NCI-H2107 (cell line): ENCODE measurements around the gene NHEJ1.

Source experiments
- DNase-seq: peaks from one replicate; lab custom pipeline; 2025; lab: John Stamatoyannopoulos, UW

The NHEJ1 gene

DNA sequence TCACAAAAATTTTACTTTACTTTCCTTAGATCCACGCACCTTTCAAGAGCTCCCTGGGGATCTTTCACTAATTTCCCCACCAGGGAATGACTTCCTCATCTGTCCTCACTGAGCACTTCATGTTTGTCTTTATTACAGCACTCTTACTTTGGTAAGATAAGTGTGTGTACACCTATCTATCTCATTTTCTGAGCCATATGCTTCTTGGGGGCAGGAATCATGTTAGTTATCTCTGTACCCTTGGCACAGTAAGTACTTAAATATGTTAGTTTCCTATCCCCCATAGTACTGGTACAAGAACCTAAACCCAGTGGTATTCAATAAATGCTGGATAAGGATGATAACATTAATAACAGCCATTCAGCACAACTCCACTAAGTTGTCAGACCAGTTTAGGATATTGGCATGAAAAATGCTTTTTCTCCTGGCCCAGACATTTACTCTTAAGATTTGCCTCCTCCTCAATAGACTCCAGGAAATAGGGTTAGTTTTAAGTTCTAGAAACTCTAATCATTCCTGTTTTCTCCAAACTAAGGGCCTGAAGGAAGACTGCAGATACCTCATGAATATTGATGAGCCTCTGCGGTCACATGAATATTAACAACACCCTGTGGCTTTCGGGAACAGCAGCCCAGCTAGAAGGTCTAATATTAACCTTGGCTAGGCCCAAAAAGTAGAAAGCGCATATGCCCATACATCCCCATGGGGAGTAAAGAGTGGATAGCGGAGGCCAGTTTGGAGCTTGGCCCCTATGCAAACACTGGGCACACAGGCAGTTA, 38.2 kb downstream of the NHEJ1 start:
- no peak for DNase-seq

DNA sequence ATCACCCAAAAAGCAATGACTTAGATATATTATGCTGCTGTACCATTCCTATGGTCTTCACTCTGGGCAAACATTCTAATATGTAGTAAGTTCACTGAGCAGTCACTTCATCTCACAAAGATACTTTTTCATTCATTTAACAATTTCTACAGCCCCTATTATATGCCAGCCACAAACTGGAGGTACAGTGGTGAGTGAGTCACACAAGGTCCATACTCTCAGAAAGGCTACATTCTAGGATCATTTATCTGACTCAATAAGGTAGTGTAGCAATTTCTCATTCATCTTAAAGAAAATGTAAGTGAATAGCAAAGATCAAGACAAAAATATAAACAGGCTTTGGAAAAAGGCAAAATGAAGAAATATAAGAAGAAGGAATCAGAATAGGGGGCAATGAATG, 40.5 kb downstream of the NHEJ1 start:
- DNase-seq = no peak

DNA sequence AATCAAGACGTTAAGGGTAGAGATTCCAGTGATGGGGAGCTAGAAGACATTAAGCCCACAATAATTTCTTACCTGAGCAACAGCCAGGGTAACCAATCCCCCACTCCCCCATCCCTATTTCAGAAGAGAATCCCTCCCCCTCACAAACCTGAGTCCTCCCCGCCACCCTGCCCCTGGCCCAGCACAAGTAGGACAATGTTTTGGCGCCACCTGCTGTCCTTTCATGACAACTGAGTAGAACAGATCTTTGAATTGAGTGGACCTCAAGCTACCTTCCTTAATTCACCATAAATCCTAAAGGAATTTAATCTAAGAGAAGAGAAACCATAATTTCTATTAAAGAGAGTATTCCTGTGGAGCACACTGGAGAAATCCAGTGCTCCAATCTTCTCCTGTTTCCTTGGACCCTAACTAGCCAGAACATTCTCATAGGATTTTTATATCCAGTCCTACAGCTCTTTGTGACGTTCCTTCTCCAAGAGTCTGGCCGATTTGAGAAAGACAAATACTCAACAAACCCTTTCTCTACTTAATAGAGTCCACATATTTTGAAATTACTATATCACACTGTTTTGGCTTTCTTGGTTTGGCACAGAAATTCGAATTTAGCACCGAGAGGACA, 41.1 kb downstream of the NHEJ1 start:
- DNase-seq = no peak

DNA sequence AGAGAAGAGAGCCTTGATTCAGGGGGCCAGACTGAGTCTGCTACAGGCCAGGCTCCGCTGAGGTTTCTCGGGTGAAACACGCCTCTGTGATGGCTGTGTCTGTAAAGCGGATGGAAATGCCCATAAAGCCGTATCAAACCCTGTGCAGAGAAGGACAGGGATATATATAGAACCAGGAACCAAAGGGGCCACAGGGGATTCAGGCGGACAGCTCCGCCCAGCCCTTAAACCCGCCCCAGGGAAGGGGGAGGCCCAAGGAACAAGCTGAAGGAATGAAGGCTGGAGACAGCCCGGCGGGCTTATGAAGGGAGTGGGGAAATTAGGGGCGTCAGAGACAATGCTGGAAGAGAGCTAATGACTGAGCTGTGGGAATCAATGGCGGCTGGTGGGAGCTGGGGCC, 42.1 kb downstream of the NHEJ1 start:
- DNase-seq = no peak

DNA sequence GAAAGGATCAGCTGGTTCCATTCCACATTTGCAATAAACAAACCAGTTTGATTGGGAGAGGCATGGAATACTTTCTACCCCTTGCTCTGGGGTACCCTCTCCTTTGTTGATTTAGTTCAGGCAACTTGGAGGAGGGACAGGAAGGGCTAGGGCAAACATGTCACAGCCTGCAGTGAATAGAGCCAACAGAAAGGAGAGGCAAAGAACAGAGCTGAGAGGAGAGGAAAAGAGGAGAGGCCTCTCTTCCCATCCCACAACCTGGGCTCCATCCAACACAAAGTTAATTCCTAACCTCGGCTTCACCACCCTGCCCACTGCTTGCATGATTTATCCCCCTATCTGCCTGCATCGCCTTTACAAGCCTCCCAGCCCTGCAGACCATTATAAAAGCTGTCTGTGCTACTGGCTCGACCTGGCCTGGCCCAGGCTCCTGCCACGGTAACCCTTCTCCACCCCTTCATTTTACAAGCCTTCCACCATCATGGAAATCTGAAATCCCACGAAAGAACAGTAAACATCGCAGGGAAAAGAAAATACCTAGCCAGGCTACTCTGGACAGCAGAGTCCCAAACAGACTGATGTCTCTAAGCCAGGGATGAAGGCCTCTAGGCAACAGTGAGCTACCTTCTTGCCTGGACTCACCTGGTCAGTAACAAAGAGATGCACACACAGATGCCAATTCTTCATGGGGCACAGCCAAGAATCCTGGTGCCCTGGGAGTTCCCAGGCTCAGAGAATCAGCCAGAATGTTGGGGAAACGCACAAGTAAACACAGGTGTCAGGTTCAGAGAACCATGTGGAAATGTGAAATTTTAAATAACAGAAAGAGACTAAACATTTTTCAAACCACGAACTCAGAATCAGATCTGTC, 43.6 kb downstream of the NHEJ1 start:
- no peak for DNase-seq

DNA sequence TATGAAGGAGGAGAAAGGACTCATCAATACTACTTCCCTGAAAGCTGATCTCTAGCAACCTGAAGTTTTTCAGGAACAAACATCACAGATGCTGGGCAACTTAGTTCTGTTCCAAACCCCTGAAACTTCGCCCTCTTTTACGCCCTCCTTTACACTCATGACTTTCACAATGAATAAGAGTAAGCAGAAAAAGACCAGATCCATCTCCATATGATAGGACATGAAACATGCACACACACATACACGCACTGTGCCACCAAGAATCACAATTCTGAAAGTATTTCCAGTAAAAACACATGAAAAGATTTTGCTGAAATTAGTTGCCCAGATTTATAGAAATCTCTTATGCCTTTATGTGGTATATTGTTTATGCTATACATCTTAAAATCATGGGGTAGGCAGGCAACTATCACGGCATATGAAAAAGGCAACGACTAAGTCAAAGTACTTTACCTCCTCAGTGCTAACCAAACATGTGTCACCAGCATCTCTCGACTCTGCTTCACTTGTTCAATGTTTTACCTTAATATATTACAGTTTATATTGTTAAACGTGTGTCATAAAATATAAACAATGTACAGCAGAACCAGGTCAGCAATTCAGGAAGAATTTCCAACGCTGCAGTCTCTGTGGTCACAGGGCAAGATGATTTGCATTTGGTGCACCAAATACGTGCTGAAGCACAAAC, 47.8 kb downstream of the NHEJ1 start:
- no peak for DNase-seq

DNA sequence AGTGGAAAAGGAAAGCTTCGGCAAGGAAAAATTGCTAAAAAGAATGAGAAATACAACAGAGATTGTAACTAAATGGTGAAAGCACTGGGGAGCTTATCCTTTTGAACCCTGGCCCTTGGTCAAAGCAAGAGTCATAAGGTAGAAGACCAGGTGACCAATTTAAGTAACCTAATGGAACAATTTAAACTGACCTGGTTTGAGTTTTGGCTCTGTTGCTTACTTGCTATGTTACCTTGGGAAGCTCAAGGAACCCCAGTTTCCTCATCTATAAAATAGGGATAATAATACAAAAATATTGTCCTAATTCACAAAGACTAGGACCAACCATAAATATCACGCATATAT, 48.6 kb downstream of the NHEJ1 start:
- DNase-seq = no peak

DNA sequence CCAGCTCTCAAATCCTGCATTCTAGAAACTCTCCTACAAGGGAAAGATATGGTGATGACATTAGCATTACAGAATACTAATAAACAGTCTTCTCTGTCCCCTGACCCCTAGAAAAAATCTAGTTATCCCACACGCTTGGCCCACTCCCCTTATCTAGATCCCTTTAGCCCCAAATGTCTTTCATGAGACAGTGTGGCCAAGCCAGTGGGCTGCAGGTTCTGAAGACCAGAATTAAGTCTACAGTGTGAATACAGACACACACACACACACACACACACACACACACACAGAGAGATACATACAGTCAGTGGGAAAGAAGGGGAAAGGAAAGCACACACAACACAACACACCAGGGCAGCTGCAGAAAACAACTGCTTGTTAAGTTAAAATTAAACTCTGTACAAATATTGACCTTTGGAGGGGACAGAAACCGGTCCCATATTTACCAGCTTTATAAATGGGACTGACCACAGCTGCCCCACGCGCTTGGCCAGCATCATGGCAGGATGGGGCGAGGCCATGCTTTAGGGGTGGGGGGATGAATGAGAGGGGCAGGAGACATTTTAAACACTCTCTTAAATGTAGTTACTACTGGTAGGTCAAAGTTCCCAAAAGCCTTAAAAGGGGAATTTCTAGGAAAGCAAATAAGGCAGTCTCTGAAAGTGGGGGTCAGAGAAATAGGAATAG, 49.1 kb downstream of the NHEJ1 start:
- DNase-seq = no peak

DNA sequence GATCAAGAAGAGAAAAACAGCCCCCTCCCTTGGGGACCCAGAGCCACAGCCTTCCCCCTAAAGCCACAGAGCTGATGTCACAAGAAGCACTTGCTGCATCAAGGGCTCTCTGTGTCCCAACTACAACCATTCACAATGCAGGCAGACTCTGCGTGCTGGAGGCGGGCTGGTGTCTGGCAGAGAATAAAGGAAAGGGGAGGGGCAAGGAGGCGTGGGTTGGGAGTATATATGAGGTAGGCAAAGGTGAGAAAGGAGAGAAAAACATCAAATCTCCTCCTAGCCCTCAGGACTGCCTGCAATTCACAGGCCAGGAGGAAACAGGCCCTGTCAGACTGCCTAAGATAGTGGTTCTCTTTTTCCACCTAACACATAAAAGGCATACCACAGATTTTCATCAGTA, 51.1 kb downstream of the NHEJ1 start:
- DNase-seq = no peak

DNA sequence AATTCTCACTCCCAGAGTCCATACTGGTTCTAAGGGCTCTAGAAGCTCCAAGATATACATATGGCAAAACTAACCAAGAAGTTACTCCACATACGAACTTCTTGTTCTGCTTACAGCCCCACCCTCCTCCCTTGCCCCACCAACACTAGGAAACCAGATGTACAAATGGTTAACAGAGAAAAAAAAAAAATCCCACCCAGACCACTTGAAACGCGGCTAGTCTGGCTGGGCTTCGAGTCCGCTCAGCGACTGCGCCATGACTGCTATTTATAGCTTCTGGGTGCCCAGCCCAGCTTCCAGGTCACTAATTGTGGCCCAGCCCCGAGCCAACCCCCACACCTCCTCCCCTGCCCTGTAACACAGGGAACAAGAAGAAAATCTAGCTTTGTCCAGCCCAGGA, 52.9 kb downstream of the NHEJ1 start:
- no peak for DNase-seq

DNA sequence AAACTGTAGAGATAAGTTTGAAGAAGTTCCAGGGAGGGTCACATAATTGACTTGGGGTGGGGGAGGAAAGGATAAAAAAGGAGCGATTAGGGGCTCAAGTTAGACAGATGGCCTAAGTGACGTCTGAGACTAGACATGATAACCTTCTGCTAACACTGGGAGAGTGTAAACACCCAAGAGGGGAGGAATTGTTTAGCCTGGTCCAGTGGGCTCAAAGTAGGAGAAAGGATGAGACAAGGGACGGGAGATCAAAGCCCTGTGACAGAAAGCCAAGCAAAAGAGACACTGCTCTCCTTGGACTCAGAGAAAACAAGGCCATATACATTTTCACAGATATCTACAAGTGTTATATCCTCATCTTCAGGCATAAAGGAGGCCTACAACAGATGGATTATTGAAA, 54.4 kb downstream of the NHEJ1 start:
- DNase-seq = no peak

DNA sequence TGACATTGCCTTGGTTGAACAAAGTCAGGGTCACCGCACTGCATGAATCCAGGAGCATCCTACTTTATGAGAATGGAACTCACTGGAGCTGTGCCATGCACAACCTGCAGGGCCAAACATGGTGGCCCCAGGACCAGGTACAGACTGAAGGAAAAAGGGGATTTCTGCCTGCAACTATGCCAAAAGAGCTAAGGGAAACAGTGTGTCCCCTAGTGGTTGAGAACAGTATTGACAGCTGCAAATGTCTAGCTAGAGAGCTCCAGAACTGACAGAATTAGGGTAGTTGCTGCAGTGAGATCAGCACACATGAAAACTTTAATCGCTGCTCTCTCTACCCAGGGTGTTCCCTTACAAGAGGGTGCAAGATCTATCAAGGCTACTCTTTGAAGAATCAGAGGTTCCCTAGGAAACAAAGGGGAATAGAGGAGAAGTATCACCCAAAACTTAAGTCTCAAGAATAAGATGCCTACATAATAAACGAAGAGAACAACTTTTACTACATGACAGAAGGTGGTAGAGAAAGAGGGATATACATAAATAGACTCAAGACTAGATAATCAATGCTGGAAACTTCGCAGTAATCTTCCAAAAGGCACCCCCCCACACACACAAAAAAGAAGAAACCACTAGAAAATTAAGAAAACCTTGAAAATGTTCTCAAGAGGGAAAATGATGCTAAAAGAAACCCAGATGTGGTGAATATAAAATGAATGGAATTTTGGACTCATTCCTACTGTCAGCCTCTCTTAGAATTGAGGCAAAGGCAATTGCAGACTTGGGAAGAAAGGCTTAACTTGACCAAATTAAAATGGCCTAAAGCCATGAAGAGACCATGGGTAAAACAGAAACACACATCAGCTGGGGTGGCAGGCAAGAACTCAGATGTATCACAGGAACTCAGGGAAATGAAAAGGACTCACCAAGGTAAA, 56.2 kb downstream of the NHEJ1 start:
- peak; percentile 9 for DNase-seq

DNA sequence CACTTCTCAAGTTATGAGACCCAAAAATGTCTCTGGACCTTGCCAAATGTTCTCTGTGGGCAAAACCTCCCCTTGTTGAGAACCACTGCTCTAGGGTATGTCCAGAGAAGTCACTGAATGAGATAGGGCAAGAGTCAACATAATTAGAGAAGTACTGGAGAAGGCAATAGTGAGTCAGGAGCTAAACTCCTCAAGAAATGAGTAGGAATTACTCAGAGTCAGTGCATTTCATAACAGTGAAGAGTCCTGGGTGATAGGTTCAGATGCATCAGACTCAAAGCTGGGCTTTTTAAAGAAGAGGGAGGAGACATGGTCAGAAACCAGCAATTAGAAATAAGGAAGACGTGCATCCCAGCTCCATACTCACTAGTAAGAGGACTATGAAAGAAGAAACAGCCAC, 61.3 kb downstream of the NHEJ1 start:
- DNase-seq = no peak

DNA sequence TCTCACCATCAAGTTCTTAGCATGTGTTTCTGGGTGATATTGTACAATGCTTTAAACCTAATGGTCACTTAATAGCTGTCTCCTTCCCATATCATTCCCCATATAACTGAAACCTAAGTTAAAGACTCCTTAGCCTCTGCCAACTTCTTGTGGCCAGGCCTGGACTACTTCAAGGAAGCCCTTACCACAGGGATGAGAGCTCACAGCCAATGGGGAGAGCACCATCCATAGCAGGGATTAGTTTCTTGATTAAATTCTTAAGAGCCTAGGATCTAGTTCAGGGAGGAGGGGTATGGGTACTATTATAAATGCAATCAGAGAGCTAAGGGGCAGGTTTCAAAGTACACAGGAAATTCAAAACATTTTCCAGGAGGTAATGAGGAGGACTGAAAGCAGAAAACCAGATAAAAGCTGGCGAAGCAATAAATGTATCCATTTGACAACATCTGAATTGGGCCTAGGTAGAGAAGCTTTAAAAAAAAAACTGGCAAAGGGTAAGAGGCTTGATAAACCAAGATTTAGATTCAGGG, 65.1 kb downstream of the NHEJ1 start:
- DNase-seq = no peak

DNA sequence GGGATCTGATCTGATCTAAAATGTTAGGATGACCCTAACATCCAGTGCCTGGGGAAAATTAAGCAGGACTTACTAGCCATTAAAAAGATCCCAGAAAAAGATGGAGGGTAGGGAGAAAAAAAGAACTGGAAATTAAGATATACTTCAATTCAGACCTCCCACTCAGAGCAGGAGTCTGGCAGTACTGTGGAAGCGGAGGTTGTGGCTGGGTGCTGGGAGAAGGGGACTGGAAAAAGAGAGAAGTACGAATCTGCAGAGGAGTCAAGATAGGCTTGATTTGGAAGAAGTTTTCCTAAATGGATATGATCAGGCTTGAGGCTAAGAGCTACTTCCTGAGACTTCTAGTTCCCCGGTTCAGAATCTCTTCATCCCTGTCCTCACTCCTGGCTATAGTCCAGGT, 66.4 kb downstream of the NHEJ1 start:
- DNase-seq = no peak

DNA sequence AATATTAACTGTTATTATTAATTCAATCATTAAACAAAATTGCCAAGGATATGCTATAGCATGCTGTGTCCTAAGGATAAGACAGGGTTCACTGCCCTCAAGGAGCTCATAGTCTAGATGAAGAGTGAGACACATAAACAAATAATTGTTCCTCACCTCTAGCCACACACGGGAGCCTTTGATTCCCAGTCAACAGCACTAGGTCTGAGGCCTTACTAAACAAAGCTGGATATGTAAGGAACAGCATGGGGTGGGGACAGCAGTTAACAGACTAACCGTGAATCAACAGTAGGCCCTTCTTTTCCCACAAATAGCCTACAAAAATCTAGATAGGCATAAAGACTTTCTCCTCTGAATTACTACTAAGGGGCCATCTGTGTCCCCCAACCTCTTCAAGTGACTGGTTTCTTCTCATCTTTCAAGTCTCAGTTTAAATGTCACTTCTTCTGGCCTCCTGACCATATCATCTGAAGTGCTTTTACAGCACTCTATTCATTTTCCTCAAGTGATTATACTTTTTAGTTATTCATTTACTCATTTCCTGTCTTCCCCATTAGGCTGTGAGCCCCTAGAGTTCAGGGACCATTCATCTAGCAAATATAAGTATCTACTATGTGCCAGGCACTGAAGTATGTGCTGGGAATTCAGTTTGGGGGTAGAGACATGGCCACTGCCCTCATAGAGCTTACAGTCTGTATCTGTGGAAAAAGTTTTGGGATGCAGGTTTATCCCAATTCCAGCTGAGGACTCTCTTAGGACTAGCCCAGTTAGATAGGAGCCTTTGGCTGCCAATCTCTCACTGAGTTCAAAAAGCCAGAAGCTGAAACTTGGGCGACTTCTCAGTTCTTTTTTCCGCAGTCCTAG, 69.9 kb downstream of the NHEJ1 start:
- DNase-seq = no peak

DNA sequence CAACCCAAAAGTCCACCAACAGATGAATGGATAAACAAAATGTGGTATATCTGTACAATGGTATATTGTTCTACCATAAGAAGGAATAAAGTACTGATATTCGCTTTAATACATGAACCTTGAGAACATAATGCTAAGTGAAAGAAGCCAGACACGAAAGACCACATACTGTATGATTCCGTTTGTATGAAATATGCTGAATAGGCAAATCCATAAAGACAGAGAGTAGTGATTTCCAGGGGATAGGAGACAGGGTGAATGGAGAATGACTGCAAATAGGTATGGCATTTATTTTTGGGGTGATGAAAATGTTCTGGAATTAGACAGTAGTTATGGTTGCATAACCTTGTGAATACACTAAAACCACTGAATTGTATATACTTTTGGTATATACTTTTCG, 71.3 kb downstream of the NHEJ1 start:
- DNase-seq = no peak

DNA sequence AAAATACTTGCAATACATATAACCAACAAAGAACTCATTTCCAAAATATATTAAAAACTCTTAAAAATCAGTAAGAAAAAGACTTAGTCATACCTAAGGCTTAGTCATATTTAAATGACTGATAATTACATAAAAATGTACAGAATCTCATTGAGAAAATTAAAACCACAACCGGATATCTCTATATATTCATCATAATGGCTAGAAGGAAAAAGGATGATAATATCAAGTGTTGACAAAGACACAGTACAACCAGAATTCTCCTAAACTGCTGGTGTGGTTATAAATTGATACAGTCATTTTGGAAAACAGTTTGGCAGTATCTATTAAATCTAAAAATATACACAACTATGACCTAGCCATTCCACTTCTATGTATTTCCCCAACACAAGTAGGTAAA, 72.8 kb downstream of the NHEJ1 start:
- no peak for DNase-seq

DNA sequence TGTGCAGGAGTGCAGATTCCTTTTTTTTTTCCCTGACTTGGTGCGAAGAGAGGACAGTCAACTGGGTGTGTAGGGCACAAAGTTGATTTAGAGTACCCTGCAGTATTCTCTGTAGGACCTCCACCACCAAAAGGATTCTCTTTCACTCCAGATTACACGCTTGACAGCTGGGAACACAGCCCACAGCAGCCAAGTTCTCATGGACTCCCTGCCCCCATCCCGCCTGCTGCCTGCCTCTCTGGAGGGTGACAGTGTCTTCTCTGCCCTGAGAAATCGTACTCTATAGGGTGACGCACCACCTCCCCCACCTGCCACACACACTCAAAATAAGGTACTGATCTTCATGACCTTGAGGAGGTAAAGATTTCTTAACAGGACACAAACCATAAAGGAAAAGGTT, 73.3 kb downstream of the NHEJ1 start:
- DNase-seq = no peak

DNA sequence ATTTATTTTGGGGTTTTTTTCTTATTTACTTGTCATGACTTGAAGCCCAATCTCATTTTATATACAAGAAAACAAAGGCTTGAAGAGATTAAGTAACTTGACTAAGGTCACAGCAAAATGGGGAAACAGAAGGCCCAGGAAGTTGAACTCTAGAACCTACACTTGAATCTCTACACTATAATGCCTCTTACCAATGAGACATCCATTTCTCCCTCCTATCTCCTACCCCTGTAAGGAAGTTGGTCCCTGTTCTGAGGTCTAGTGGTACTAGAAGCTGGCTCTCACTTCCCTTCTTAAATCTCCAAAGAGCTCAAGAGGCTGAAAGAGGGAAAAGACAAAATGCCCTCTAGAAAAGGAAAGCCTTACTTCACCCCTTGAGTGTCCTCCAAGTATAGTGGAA, 74.4 kb downstream of the NHEJ1 start:
- no peak for DNase-seq
